GM21737 (cell line): ENCODE measurements around the gene PHKA1.
"Not testable (repeated sequence)": the region's sequence is repeated elsewhere in the genome, so short reads cannot be mapped to it uniquely, and the experiment has no call there.

Source experiments
- ATAC-seq: cut with Tn5 transposase; IDR thresholded peaks from one replicate; pipeline ENCODE4 v1.9.1; 2021; ENCODE audit warnings: mild to moderate bottlenecking, moderate library complexity; ENCODE audit not compliant: unreplicated experiment

Gene PHKA1

DNA sequence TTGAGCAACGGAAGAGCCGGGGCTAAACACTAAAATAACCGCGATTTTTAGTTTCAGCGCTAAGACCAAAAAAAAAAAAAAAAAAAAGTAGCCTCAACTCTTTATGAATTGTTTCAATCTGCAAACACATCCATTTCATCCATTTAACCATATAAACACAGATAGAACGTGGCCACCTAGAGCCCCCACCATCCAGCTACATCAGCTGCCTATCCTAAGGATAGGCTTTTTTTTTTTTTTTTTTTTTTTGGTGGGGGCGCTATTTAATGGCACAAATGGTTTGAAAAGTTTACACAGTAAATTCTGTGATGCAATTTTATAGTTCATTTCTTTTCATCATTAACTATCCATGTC, 141.0 kb downstream of the PHKA1 start:
- ATAC-seq: no peak

DNA sequence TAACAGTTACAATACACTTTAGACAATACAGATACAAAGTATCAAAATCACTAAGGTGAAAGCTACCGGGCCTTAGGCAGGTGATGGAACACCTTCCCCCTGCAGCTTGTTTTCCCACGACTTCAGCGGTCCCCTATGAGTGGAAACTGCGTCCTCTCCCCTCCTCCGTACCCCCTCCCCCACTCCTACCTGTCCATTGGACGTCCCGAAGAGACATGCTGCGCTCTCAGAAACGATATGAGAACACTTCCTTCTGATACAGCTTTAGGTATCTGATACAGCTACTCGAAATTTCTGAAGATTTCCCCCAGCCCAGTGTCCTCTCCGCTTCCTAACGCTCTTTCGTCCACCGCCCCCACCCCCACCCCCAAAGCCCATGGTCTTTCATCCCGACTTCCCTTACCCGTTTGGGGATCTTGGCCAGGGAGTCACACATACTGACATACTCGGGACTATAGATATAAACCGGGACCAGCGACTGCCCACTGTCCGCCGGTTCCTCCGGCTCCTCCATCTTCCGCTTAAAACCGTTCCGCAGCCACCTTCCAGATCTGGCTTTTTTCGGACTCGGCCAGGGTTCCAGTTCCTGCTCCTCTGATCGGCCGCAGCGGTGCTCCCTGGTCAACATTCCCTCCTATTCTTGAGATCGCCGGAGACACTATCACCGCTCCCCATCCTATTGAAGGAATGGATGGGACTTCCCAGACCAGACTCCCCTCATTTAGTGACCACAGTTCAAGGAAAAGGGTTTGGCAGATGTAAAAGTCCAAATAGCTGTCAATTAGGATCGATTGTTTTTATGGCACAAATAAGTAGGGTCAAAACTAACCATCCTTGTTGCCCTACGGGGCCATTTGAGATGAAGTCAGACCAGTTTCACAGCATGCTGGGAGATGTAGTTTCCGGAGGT, 141.6 kb downstream of the PHKA1 start, which contains the start of gene HDAC8:
HDAC8 (minus strand) TSS at position 596 of the 910 bp plus-strand sequence; CDS start at position 514, 82 bp downstream.
- ATAC-seq: peak; percentile 91

DNA sequence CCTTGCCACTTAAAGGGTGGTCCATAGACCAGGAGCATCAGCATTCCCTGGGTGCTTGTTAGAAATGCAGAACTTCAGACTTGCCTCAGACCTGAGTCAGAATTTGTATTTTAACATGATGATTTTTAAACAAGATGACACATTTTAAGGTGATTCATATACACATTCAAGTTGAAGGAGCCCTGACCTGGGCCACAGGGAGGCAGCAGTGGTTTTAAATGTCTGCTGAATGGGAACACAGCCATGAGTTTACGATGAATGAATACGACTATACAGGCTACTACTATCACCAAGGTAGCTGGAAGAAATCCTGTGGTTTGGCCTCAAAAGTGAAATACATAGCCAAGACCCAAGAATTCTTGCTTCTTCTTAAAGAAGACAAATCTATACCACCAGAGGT, 144.3 kb downstream of the PHKA1 start:
- no peak for ATAC-seq

DNA sequence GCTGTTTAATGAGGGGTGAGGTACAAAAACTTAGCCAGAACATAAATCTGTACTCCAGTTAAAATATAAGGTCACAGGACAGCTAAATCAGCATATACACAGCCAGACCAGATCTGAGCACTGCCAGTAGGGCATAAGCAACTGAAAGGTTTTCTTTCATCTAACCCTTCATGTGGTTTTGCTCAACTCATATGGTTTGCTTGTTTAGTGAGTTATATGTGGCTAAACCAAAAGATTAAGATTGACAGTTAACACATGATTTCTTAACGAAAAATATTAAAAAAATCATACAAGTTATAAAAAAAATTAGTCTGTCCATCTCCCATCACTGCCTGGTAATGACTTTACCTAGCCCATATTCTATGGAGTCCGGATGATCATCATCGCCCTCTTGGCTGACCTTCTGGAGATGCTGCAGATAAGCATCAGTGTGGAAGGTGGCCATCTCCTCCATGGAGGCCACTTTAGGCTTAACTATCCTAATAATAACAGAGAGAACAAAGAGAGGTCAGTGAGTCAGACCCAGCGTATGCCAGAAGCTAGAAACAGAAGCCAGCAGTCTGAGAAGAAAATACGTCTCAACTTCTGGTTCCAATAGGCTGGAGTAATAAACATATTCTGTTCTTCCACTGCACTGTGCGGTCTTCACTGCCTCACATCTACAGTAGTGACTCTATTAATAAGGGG, 145.6 kb downstream of the PHKA1 start:
- no peak for ATAC-seq

DNA sequence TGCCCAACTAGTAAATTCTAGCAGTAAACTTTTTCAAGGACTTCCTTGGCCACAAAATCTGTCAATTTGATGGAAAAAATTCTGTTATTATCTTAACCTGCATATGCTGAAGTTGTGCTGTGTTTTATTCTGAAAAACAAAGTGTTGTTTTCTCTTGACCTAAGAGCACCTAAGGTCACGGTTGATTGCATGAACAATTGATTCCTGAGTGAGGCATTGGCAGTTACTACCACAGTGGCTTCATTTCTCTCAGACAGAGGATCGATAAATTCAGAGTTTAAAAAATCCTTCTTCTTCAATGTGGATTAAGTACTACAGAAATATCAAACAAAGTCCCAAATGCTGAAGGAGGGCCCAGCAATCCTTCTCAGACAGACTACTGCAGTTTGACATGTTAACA, 147.7 kb downstream of the PHKA1 start:
- no peak for ATAC-seq

DNA sequence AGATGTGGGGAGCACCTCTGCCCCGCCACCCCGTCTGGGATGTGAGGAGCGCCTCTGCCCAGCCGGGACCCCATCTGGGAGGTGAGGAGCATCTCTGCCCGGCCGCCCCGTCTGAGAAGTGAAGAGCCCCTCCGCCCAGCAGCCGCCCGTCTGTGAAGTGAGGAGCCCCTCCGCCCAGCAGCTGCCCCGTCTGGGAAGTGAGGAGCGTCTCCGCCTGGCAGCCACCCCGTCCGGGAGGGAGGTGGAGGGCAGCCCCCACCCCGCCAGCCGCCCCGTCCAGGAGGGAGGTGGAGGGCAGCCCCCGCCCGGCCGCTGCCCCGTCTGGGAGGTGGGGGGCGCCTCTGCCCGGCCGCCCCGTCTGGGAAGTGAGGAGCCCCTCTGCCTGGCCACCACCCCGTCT, 154.5 kb downstream of the PHKA1 start:
- ATAC-seq: not testable (repeated sequence)

DNA sequence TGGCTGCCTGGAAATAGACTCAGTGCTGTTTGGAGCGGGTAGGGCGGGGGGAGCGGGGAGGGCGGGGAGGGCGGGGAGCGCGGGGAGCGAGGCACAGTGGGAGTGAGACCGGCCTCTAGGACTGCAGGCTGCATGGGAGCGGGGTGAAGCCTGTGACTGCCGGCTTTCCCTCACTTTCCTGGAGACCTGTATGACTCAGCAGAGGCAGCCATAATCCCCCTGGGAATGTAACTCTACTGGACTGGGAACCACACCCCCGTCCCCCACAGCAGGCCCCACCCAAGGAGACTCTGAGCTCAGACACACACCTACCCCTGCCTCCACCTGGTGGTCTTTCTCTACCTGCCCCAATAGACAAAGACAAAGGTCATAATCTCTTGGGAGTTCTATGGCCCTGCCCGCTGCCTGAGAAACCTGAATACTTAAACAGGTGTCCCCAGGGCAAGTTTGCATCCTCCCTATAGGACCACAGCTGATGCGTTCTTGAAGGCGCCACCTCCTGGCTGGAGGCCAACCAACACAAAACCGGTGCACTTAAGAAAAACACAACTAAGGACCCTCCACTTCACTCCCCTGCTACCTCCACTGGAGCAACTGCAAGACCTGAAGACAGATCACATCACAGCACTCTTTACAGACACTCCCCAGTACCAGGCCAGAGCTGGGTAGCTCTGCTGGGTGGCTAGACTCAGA, 159.5 kb downstream of the PHKA1 start:
- no peak for ATAC-seq

DNA sequence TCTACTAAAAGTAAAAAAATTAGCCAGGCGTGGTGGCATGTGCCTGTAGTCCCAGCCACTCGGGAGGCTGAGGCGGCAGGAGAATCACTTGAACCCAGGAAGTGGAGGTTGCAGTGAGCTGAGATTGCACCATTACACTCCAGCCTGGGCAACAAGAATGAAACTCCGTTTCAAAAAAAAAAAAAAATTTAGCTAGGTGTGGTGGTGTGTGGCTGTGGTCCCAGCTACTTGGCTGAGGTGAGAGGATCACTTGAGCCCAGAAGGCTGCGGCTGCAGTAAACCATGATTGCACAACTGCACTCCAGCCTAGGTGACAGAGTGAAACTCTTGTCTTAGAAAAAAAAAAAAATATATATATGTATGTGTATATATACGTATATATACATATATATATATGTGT, 161.7 kb downstream of the PHKA1 start:
- not testable (repeated sequence) for ATAC-seq

GRCh38 chrX:72545990-72546389, 168.1 kb downstream of the PHKA1 start:
- ATAC-seq: no peak

GRCh38 chrX:72540318-72540717, 173.8 kb downstream of the PHKA1 start:
- ATAC-seq: no peak

GRCh38 chrX:72539822-72540221, 174.3 kb downstream of the PHKA1 start:
- no peak for ATAC-seq

GRCh38 chrX:72536542-72536941, 177.6 kb downstream of the PHKA1 start:
- ATAC-seq: no peak

DNA sequence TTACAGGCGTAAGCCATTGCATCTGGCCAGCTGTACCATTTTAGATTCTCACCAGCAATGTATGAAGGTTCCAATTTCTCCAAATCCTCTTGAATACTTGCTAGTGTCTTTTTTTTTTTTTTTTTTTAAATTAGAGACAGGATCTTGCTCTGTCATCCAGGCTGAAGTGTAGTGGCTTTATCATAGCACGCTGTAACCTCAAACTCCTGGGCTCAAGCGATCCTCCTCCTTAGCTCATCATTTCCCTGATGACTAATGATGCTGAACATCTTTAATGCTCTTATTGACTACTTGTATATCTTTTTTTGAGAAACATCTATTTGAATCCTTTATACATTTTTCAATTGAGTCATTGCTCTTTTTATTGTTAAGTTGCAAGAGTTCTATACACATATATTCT, 181.7 kb downstream of the PHKA1 start:
- no peak for ATAC-seq
